Rectal smooth muscle tissue (tissue), 1 donor: ENCODE data around the gene PPIL1.

Source experiments
- H3K27ac ChIP-seq: one replicate; pipeline ENCODE4 v1.7.0; 2013; ENCODE audit warnings: low read depth, low read length, inconsistent platforms
- H3K27me3 ChIP-seq: one replicate; pipeline ENCODE4 v1.7.0; 2013; ENCODE audit warnings: low read length; ENCODE audit not compliant: control insufficient read depth, insufficient read depth
- H3K36me3 ChIP-seq: one replicate; pipeline ENCODE4 v1.7.0; 2013; ENCODE audit warnings: low read length; ENCODE audit not compliant: control insufficient read depth, insufficient read depth
- H3K4me1 ChIP-seq: one replicate; pipeline ENCODE4 v1.7.0; 2013; ENCODE audit warnings: low read length; ENCODE audit not compliant: control insufficient read depth, insufficient read depth
- H3K4me3 ChIP-seq: one replicate; pipeline ENCODE4 v1.7.0; 2013; ENCODE audit warnings: low read length
- H3K9ac ChIP-seq: one replicate; pipeline ENCODE4 v1.7.0; 2013; ENCODE audit warnings: low read length

The PPIL1 gene

GRCh38 chr6:36809941-36810803, 64.4 kb downstream of the PPIL1 start:
- Histone ChIP-seq H3K36me3 (no peaks in the 10 kb centered on the region), H3K27me3 (no peaks in the 10 kb centered on the region), H3K4me1 (no peaks in the 10 kb centered on the region), H3K4me3 (no peak overlapping the region), H3K27ac (no peak overlapping the region), H3K9ac (no peak overlapping the region)

GRCh38 chr6:36809156-36809555, 65.4 kb downstream of the PPIL1 start:
- Histone ChIP-seq H3K4me1 (no peaks in the 10 kb centered on the region), H3K4me3 (no peak overlapping the region), H3K36me3 (no peaks in the 10 kb centered on the region), H3K9ac (no peak overlapping the region), H3K27me3 (no peaks in the 10 kb centered on the region), H3K27ac (no peak overlapping the region)

DNA sequence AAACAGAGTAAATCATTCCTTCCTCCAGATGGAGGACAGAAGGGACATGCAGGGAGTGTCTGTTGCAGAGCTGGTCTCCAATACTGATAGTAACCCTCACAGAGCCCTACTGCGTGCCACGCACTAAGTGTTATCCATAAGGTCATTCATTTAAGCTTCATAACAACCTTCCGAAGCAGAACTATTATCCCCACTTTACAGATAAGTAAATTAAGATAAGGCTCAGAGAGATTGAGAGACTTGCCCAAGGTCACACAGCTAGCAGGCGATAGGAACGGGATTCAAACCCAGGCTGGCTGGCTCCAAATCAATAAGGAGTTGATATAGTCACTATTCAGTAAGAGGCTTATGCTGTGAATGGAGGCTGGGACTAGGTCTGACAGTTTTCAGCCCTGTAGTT, 66.0 kb downstream of the PPIL1 start:
- Histone ChIP-seq H3K4me1 (no peaks in the 10 kb centered on the region), H3K27ac (no peak overlapping the region), H3K9ac (no peak overlapping the region), H3K4me3 (no peak overlapping the region), H3K36me3 (no peaks in the 10 kb centered on the region), H3K27me3 (no peaks in the 10 kb centered on the region)

GRCh38 chr6:36807750-36808149, 66.9 kb downstream of the PPIL1 start:
- H3K27me3 ChIP-seq = no peaks in the 10 kb centered on the region
- no peak overlapping the region for H3K27ac ChIP-seq
- H3K4me1 ChIP-seq = no peaks in the 10 kb centered on the region
- H3K9ac ChIP-seq = no peak overlapping the region
- no peak overlapping the region for H3K4me3 ChIP-seq
- no peaks in the 10 kb centered on the region for H3K36me3 ChIP-seq

- Histone ChIP-seq H3K36me3 (no peaks in the 10 kb centered on the region), H3K4me3 (no peak overlapping the region), H3K4me1 (no peaks in the 10 kb centered on the region), H3K27me3 (no peaks in the 10 kb centered on the region), H3K27ac (no peak overlapping the region), H3K9ac (no peak overlapping the region)
Measured at GRCh38 chr6:36807143-36807542, 67.5 kb downstream of the PPIL1 start.

DNA sequence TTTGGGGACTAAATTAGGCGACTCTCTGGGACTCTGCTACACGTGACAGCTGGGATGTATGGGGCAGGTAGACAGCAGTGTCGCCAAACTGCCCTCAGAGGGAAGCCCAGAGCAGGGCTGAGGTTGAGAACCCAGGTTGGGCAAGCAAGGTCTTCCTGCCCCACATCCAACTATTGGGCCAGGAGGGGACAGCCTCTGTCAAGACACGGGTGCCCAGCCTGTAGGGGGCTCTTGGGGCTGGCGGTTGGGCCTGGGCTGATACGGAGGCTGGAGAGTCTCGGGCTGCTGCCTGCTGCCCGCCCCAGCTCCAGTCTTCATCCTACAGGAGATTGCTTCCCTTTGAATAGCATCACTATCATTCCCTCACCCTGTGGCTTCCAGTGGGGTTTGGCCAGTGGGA, 68.7 kb downstream of the PPIL1 start:
- Histone ChIP-seq H3K27ac (no peak overlapping the region), H3K27me3 (no peaks in the 10 kb centered on the region), H3K36me3 (no peaks in the 10 kb centered on the region), H3K4me1 (no peaks in the 10 kb centered on the region), H3K4me3 (no peak overlapping the region), H3K9ac (no peak overlapping the region)

- Histone ChIP-seq H3K36me3 (no peaks in the 10 kb centered on the region), H3K9ac (no peak overlapping the region), H3K27ac (no peak overlapping the region), H3K4me1 (no peaks in the 10 kb centered on the region), H3K4me3 (no peak overlapping the region), H3K27me3 (no peaks in the 10 kb centered on the region)
Measured at GRCh38 chr6:36805096-36805797, 69.4 kb downstream of the PPIL1 start.
